ENCODE measurements around the gene GSN. TPM values are rescaled to one million over a fixed set of nuclear protein-coding genes. Genes with fewer than 3 reads are reported as not detected.

Gene GSN
- total RNA-seq, 1 experiment from 2014 or later = 100 TPM

GRCh38 chr9:121331992-121332685, 64.2 kb downstream of the GSN start:
- peak; percentile 14 to 15 for TF ChIP-seq CTCF (IDR thresholded peaks at IDR 0.05; ENCODE audit: insufficient read depth in 1 of 2, low read depth in 1 of 2, low read length in 1 of 2, severe bottlenecking in 1 of 2, unreplicated experiment in 1 of 2)
- no peak for DNase-seq
- intact Hi-C loops (cut with micrococcal nuclease; ENCODE audit: unreplicated experiment) = no loop called here
- CTCF ChIA-PET = interaction anchor here (0.6 kb wide), 1 partner anchor 44 kb away, joined by 4 read pairs; no protein-coding TSS in a partner anchor
- no TSS peak for BruUV-seq (replicated peaks)
- no peaks in the 10 kb centered on the region for H3K27me3 Mint-ChIP-seq (ENCODE audit: insufficient read depth, unreplicated experiment)
- no peaks in the 10 kb centered on the region for H3K9me3 Mint-ChIP-seq (ENCODE audit: unreplicated experiment)
- Histone ChIP-seq H3K27me3 (replicated peaks; ENCODE audit: control insufficient read depth, insufficient read depth, low read length) (no peaks in the 10 kb centered on the region), H3K9me3 (no peaks in the 10 kb centered on the region), H3K4me3 (ENCODE audit: low read depth, low read length) (no peak overlapping the region), H3K4me1 (peaks cover 12% of the 10 kb centered on the region; the same call in 1 of the 2 replicates), H3K36me3 (ENCODE audit: control insufficient read depth, insufficient read depth, low read length) (peaks cover 4% of the 10 kb centered on the region; the same call in 1 of the 2 replicates)
- peaks cover 8% of the 10 kb centered on the region for H3K4me1 Mint-ChIP-seq (ENCODE audit: low read depth, unreplicated experiment)
- no peak overlapping the region for H3K4me3 Mint-ChIP-seq (ENCODE audit: unreplicated experiment)
- H3K36me3 Mint-ChIP-seq (ENCODE audit: insufficient read depth, unreplicated experiment) = peaks cover 21% of the 10 kb centered on the region
- POLR2A ChIA-PET = no interaction called here
- H3K27ac Mint-ChIP-seq (ENCODE audit: unreplicated experiment) = no peak overlapping the region

GRCh38 chr9:121333950-121334773, 66.2 kb downstream of the GSN start:
- Histone ChIP-seq H3K4me1 (peaks cover 12% of the 10 kb centered on the region; the same call in 1 of the 2 replicates), H3K36me3 (ENCODE audit: control insufficient read depth, insufficient read depth, low read length) (peaks cover 3% of the 10 kb centered on the region; the same call in 1 of the 2 replicates), H3K4me3 (ENCODE audit: low read depth, low read length) (no peak overlapping the region), H3K9me3 (no peaks in the 10 kb centered on the region), H3K27me3 (replicated peaks; ENCODE audit: control insufficient read depth, insufficient read depth, low read length) (no peaks in the 10 kb centered on the region)
- Mint-ChIP-seq H3K27ac (ENCODE audit: unreplicated experiment) (peak overlapping the region; percentile 28), H3K36me3 (ENCODE audit: insufficient read depth, unreplicated experiment) (peaks cover 21% of the 10 kb centered on the region), H3K27me3 (ENCODE audit: insufficient read depth, unreplicated experiment) (no peaks in the 10 kb centered on the region), H3K9me3 (ENCODE audit: unreplicated experiment) (no peaks in the 10 kb centered on the region), H3K4me1 (ENCODE audit: low read depth, unreplicated experiment) (peaks cover 8% of the 10 kb centered on the region), H3K4me3 (ENCODE audit: unreplicated experiment) (no peak overlapping the region)
- POLR2A ChIA-PET = no interaction called here
- no peak for TF ChIP-seq CTCF (IDR thresholded peaks at IDR 0.05; ENCODE audit: insufficient read depth in 1 of 2, low read depth in 1 of 2, low read length in 1 of 2, severe bottlenecking in 1 of 2, unreplicated experiment in 1 of 2)
- BruUV-seq (replicated peaks) = no TSS peak
- DNase-seq = peak in 1 of 2 experiments; percentile 61
- intact Hi-C loops (cut with micrococcal nuclease; ENCODE audit: unreplicated experiment) = loop anchor here (1.0 kb wide), 1 partner anchor 39 kb away; no protein-coding TSS in a partner anchor
- CTCF ChIA-PET = interaction anchor here (0.7 to 1.6 kb wide), 2 partner anchors 14 to 65 kb away, joined by 3 to 4 read pairs; no protein-coding TSS in a partner anchor

- TF ChIP-seq CTCF (IDR thresholded peaks at IDR 0.05; ENCODE audit: insufficient read depth in 1 of 2, low read depth in 1 of 2, low read length in 1 of 2, severe bottlenecking in 1 of 2, unreplicated experiment in 1 of 2) = no peak
- Mint-ChIP-seq H3K4me1 (ENCODE audit: low read depth, unreplicated experiment) (peaks cover 8% of the 10 kb centered on the region), H3K27ac (ENCODE audit: unreplicated experiment) (no peak overlapping the region), H3K9me3 (ENCODE audit: unreplicated experiment) (no peaks in the 10 kb centered on the region), H3K27me3 (ENCODE audit: insufficient read depth, unreplicated experiment) (no peaks in the 10 kb centered on the region), H3K36me3 (ENCODE audit: insufficient read depth, unreplicated experiment) (peaks cover under 1% of the 10 kb centered on the region), H3K4me3 (ENCODE audit: unreplicated experiment) (no peak overlapping the region)
- no peak for DNase-seq
- CTCF ChIA-PET = no interaction called here
- Histone ChIP-seq H3K9me3 (no peaks in the 10 kb centered on the region), H3K4me3 (ENCODE audit: low read depth, low read length) (no peak overlapping the region), H3K4me1 (peaks cover 12% of the 10 kb centered on the region; the same call in 1 of the 2 replicates), H3K36me3 (ENCODE audit: control insufficient read depth, insufficient read depth, low read length) (no peaks in the 10 kb centered on the region), H3K27me3 (replicated peaks; ENCODE audit: control insufficient read depth, insufficient read depth, low read length) (no peaks in the 10 kb centered on the region)
- POLR2A ChIA-PET = no interaction called here
- intact Hi-C loops (cut with micrococcal nuclease; ENCODE audit: unreplicated experiment) = no loop called here
- BruUV-seq (replicated peaks) = no TSS peak
These were observed 68.7 kb downstream of the GSN start for GRCh38 chr9:121336665-121337064.
